K562 (cell line): Measurements from ENCODE around the gene CRTC3. TPM values are rescaled to one million over a fixed set of nuclear protein-coding genes. Genes with fewer than 3 reads are reported as not detected.
A peak's percentile ranks its signal among the peaks of the same experiment; 100 is the strongest.

Source experiments
- ATAC-seq: fragments of 200-7000 bp; cut with Tn5 transposase; 3 replicates; pipeline ENCODE4 v1.9.1; 2020; ENCODE audit warnings: moderate library complexity
- BruUV-seq: library from RNA; stranded (reverse); fragments of 400-500 nt; replicated peaks from 2 replicates; lab custom pipeline; 2021; lab: Mats Ljungman, UMichigan
- CTCF ChIA-PET: fragments of 300-600 bp; formaldehyde crosslinking; extraction: SDS; loops from one replicate; lab custom pipeline; 2021; ENCODE audit warnings: low intra/inter-chr PET ratio; lab: Yijun Ruan, JAX
- POLR2A ChIA-PET: fragments of 300-600, 350-650 bp; sonication (Branson Sonifier 250); formaldehyde crosslinking; extraction: SDS; loops from one replicate; lab custom pipeline; 2021; ENCODE audit warnings: antibody characterized with exemption, inconsistent platforms; lab: Yijun Ruan, JAX
- DNase-seq, 4 experiments: peaks; one replicate each; pipeline versions ENCODE4 v3.0.0 to v3.0.0-alpha.2; 2011 to 2018; ENCODE audit warnings: low spot score in 3 of 4, mixed read lengths in 3 of 4; ENCODE audit errors: extremely low read depth in 1 of 4
- FAIRE-seq: peaks from 2 replicates; lab custom pipeline; 2011; peaks lifted over from hg19 to GRCh38; lab: Jason Lieb, UNC
- H2AFZ ChIP-seq: 2 replicates; pipeline ENCODE4 v1.6.0; 2011; ENCODE audit warnings: low read depth, low read length, control low read depth, inconsistent platforms
- H3K27ac ChIP-seq: fragments of 200-600 bp; 3 replicates; pipeline ENCODE4 v1.8.0; 2011; ENCODE audit warnings: low read depth, mild to moderate bottlenecking, control low read depth, inconsistent platforms, low read length, moderate library complexity, mixed read lengths; ENCODE audit errors: extremely low read depth
- H3K27me3 ChIP-seq, 2 experiments: fragments of 300-600 bp in 1 of 2; 2 replicates in 1 of 2; 3 replicates in 1 of 2; pipeline versions ENCODE4 v1.6.0 to v1.8.0; 2011; ENCODE audit warnings: inconsistent platforms in 2 of 2, low read length in 2 of 2, mild to moderate bottlenecking in 1 of 2, mixed read lengths in 1 of 2, moderate library complexity in 1 of 2; ENCODE audit not compliant: control insufficient read depth in 2 of 2, insufficient read depth in 2 of 2
- H3K36me3 ChIP-seq: fragments of 300-600 bp; 3 replicates; pipeline ENCODE4 v1.8.0; 2011; ENCODE audit warnings: mild to moderate bottlenecking, low read length, inconsistent platforms; ENCODE audit not compliant: control insufficient read depth, insufficient read depth
- H3K4me1 ChIP-seq, 2 experiments: fragments of 200-600 bp in 1 of 2; replicated peaks in 1 of 2; 2 replicates in 1 of 2; 3 replicates in 1 of 2; pipeline versions ENCODE4 v1.5.1 to v1.8.0; 2011; ENCODE audit warnings: inconsistent platforms in 2 of 2, low read length in 2 of 2, mild to moderate bottlenecking in 1 of 2, mixed read lengths in 1 of 2, moderate library complexity in 1 of 2; ENCODE audit not compliant: control insufficient read depth in 2 of 2, insufficient read depth in 2 of 2
- H3K4me2 ChIP-seq: 2 replicates; pipeline ENCODE4 v1.6.1; 2011; ENCODE audit warnings: low read length, control low read depth, inconsistent platforms, mixed read lengths; ENCODE audit not compliant: insufficient read depth
- H3K4me3 ChIP-seq: fragments of 200-600 bp; sonication (generic), shearing (Covaris generic); 2 replicates; pipeline ENCODE4 v1.5.1; 2016; ENCODE audit warnings: control low read depth, inconsistent platforms
- H3K79me2 ChIP-seq: fragments of 200-600 bp; 3 replicates; pipeline ENCODE4 v1.8.0; 2011; ENCODE audit warnings: low read length, inconsistent platforms; ENCODE audit not compliant: control insufficient read depth, insufficient read depth
- H3K9ac ChIP-seq, 2 experiments: 2 replicates each; pipeline versions ENCODE4 v1.6.0 to v1.6.1; 2011; ENCODE audit warnings: low read depth in 2 of 2, low read length in 2 of 2, control low read depth in 1 of 2, inconsistent platforms in 1 of 2, mild to moderate bottlenecking in 1 of 2, mixed read lengths in 1 of 2; ENCODE audit not compliant: insufficient read depth in 1 of 2
- H3K9me1 ChIP-seq: one replicate; pipeline ENCODE4 v1.6.0; 2011; ENCODE audit warnings: inconsistent platforms, mild to moderate bottlenecking, low read length, moderate library complexity; ENCODE audit not compliant: control insufficient read depth, insufficient read depth
- H3K9me3 ChIP-seq: replicated peaks from 2 replicates; pipeline ENCODE4 v1.5.1; 2011; ENCODE audit warnings: low read depth, low read length, inconsistent platforms; ENCODE audit not compliant: control insufficient read depth, insufficient read depth
- H4K20me1 ChIP-seq: replicated peaks from 2 replicates; pipeline ENCODE4 v1.6.1; 2011; ENCODE audit warnings: low read length, inconsistent platforms, mixed read lengths; ENCODE audit not compliant: control insufficient read depth, insufficient read depth
- CBFA2T2 ChIP-seq: fragments of 450-650 bp; conservative IDR thresholded peaks from 2 replicates; pipeline ENCODE4 v1.6.1; 2017; ENCODE audit warnings: mild to moderate bottlenecking
- KAT2B ChIP-seq: IDR thresholded peaks from one replicate; pipeline ENCODE4 v1.6.1; 2012; ENCODE audit warnings: low read depth, mild to moderate bottlenecking, control low read depth, inconsistent platforms, low read length, moderate library complexity
- NKRF ChIP-seq: fragments of 450-650 bp; IDR thresholded peaks from 2 replicates; pipeline ENCODE4 v1.6.1; 2016; ENCODE audit warnings: borderline replicate concordance
- PHF20 ChIP-seq: fragments of 450-650 bp; IDR thresholded peaks from 2 replicates; pipeline ENCODE4 v1.6.1; 2018; ENCODE audit not compliant: partially characterized antibody
- RBM34 ChIP-seq: fragments of 200-400 bp; formaldehyde crosslinking; IDR thresholded peaks from 2 replicates; pipeline ENCODE4 v1.6.1; 2018; ENCODE audit warnings: low read length, borderline replicate concordance; ENCODE audit not compliant: insufficient read depth
- THAP12 ChIP-seq: fragments of 250-450 bp; sonication (Bioruptor Pico); IDR thresholded peaks from 2 replicates; pipeline ENCODE4 v1.9.0; 2021; ENCODE audit warnings: mild to moderate bottlenecking, inconsistent platforms
- ZNF140 ChIP-seq: fragments of 250-450 bp; sonication (Bioruptor Pico); IDR thresholded peaks from 2 replicates; pipeline ENCODE4 v1.8.0; 2021; ENCODE audit warnings: moderate library complexity, mild to moderate bottlenecking, inconsistent platforms
- WGBS: fragments of 100-300 bp; shearing (Covaris generic); methylation state at CpG from one replicate; pipeline ENCODE4 v1.1.6; 2016; ENCODE audit warnings: low coverage, mixed read lengths; ENCODE audit not compliant: insufficient coverage; ENCODE audit errors: missing lambda C conversion rate; 5-methylcytosine and 5-hydroxymethylcytosine counted together
- in situ Hi-C: fragments of 300-500 bp; cut with MboI; formaldehyde crosslinking; loops from 4 replicates; pipeline ENCODE4 v1.15.0; 2018; ENCODE audit warnings: inconsistent platforms, mixed read lengths
- intact Hi-C: fragments of 100-400 bp; cut with micrococcal nuclease; formaldehyde crosslinking; loops from 2 replicates; pipeline ENCODE4 v1.14.2; 2022
- polyA plus RNA-seq, 8 experiments: library from polyadenylated mRNA; depleted of rRNA in 4 of 8; stranded (reverse) in 5 of 8; unstranded in 3 of 8; fragments of >200 nt; fragmentation: Nextera tagmentation in 2 of 8; fragmentation: Illumina TruSeq in 1 of 8; extraction: Ambion mirVana in 2 of 8; extraction: Trizol in 1 of 8; gene quantifications; 2 replicates each; pipeline versions ENCODE4 v1.2.1 to v1.2.3, GENCODE V29; 2011 to 2014; ENCODE audit warnings: inconsistent platforms in 1 of 8, missing spikeins in 1 of 8
- total RNA-seq, 7 experiments: library from RNA; depleted of rRNA in 6 of 7; stranded (reverse); fragments of >200 nt in 6 of 7; fragmentation: Illumina TruSeq in 2 of 7; extraction: Trizol in 2 of 7; gene quantifications; 2 replicates each; pipeline versions ENCODE4 v1.2.1 to v1.2.3, GENCODE V29; 2011 to 2021; ENCODE audit warnings: low replicate concordance in 1 of 7
- TF ChIP-seq, protein P1 (sequence below): fragments of 450-650 bp; formaldehyde crosslinking; IDR thresholded peaks from 2 replicates; pipeline ENCODE4 v1.4.0; 2022; ENCODE audit warnings: mild to moderate bottlenecking, moderate library complexity
- TF ChIP-seq, protein P2 (sequence below): fragments of 250-450 bp; sonication (Bioruptor Pico); IDR thresholded peaks from 2 replicates; pipeline ENCODE4 v1.5.1; 2021; ENCODE audit warnings: mild to moderate bottlenecking
- TF ChIP-seq, protein P3 (sequence below): fragments of 450-650 bp; formaldehyde crosslinking; IDR thresholded peaks from 2 replicates; pipeline ENCODE4 v1.4.0; 2020; ENCODE audit warnings: mild to moderate bottlenecking, moderate library complexity

Gene CRTC3
- total and polyA plus RNA-seq, 9 of the 15 experiments (the other 6 are each of a cell fraction or from before 2014, with no cell fraction given), result 1.2 to 19.0 (median 11.6) TPM

- ATAC-seq (no peak), DNase-seq (no peak), FAIRE-seq (no peak)
- Histone ChIP-seq H3K9me1 (no peaks in the 10 kb centered on the region), H2AFZ (peak overlapping the region; percentile 36; the same call in 1 of the 2 replicates), H3K27ac (no peak overlapping the region), H3K4me1 (no peaks in the 10 kb centered on the region; a peak in 1 of 5 replicates), H3K36me3 (no peaks in the 10 kb centered on the region), H3K27me3 (no peaks in the 10 kb centered on the region), H3K9me3 (no peaks in the 10 kb centered on the region), H3K79me2 (no peaks in the 10 kb centered on the region), H4K20me1 (no peaks in the 10 kb centered on the region), H3K9ac (no peak overlapping the region), H3K4me2 (no peak overlapping the region), H3K4me3 (no peak overlapping the region)
- WGBS, result 62% methylated on average over 5 of the region's 5 CpGs
- ChIA-PET POLR2A (interaction anchor here (0.8 to 1.8 kb wide), 2 partner anchors 9 to 15 kb away, joined by 4 to 6 read pairs; no protein-coding TSS in a partner anchor), CTCF (no interaction called here)
- intact Hi-C loops (no loop called here), in situ Hi-C loops (no loop called here)
- no peak for TF ChIP-seq THAP12 (CRISPR knock-in tag)
- no peak for TF ChIP-seq CBFA2T2
- no peak for TF ChIP-seq KAT2B
- TF ChIP-seq, protein P1, sequence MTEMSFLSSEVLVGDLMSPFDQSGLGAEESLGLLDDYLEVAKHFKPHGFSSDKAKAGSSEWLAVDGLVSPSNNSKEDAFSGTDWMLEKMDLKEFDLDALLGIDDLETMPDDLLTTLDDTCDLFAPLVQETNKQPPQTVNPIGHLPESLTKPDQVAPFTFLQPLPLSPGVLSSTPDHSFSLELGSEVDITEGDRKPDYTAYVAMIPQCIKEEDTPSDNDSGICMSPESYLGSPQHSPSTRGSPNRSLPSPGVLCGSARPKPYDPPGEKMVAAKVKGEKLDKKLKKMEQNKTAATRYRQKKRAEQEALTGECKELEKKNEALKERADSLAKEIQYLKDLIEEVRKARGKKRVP, result no peak
- TF ChIP-seq PHF20, result no peak
- TF ChIP-seq, protein P2, sequence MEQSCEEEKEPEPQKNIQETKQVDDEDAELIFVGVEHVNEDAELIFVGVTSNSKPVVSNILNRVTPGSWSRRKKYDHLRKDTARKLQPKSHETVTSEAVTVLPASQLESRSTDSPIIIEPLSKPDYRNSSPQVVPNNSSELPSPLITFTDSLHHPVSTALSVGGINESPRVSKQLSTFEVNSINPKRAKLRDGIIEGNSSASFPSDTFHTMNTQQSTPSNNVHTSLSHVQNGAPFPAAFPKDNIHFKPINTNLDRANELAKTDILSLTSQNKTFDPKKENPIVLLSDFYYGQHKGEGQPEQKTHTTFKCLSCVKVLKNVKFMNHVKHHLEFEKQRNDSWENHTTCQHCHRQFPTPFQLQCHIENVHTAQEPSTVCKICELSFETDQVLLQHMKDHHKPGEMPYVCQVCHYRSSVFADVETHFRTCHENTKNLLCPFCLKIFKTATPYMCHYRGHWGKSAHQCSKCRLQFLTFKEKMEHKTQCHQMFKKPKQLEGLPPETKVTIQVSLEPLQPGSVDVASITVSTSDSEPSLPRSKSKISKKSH (CRISPR knock-in tag), result no peak
- no peak for TF ChIP-seq RBM34
- TF ChIP-seq, protein P3, sequence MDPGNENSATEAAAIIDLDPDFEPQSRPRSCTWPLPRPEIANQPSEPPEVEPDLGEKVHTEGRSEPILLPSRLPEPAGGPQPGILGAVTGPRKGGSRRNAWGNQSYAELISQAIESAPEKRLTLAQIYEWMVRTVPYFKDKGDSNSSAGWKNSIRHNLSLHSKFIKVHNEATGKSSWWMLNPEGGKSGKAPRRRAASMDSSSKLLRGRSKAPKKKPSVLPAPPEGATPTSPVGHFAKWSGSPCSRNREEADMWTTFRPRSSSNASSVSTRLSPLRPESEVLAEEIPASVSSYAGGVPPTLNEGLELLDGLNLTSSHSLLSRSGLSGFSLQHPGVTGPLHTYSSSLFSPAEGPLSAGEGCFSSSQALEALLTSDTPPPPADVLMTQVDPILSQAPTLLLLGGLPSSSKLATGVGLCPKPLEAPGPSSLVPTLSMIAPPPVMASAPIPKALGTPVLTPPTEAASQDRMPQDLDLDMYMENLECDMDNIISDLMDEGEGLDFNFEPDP (CRISPR knock-in tag), result no peak
- TF ChIP-seq ZNF140 (CRISPR knock-in tag), result no peak
- no peak for TF ChIP-seq NKRF
- no TSS peak for BruUV-seq
Measured at GRCh38 chr15:90520365-90520764, 9.4 kb upstream of the CRTC3 start.
